OCI-LY7 (cell line): ENCODE data around the gene IRX6.

Source experiments
- EZH2phosphoT487 ChIP-seq: fragments of 200-600 bp; sonication (generic); IDR thresholded peaks from 2 replicates; pipeline ENCODE4 v1.6.1; 2018; ENCODE audit warnings: low read depth, borderline replicate concordance, mild to moderate bottlenecking, mixed run types, antibody characterized with exemption, low read length, moderate library complexity, mixed read lengths
- TF ChIP-seq, protein P1 (sequence below): fragments of 200-600 bp; sonication (generic); conservative IDR thresholded peaks from 2 replicates; pipeline ENCODE4 v1.5.1; 2014; ENCODE audit warnings: mild to moderate bottlenecking, antibody characterized with exemption, low read length, moderate library complexity, mixed read lengths

DNA sequence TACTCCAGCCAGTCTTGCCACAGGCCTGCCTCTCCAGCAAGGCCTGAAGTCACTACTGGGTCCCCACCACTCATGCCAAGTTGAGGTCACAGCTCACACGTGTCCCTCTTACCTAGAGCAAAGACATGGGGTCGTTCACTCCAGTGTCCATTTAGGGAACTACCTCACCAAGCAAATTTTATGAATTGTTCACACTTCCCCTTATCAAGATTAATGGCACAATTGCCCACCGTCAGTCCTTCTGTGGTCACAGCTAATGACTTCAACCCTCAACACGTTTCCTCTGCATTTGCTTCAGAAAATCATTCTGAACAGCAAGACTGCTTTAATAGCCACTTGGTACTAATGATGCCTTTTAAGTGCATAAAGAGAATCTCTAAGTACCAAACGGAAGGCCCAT lies 14.6 kb downstream of the IRX6 start:
- TF ChIP-seq, protein P1, sequence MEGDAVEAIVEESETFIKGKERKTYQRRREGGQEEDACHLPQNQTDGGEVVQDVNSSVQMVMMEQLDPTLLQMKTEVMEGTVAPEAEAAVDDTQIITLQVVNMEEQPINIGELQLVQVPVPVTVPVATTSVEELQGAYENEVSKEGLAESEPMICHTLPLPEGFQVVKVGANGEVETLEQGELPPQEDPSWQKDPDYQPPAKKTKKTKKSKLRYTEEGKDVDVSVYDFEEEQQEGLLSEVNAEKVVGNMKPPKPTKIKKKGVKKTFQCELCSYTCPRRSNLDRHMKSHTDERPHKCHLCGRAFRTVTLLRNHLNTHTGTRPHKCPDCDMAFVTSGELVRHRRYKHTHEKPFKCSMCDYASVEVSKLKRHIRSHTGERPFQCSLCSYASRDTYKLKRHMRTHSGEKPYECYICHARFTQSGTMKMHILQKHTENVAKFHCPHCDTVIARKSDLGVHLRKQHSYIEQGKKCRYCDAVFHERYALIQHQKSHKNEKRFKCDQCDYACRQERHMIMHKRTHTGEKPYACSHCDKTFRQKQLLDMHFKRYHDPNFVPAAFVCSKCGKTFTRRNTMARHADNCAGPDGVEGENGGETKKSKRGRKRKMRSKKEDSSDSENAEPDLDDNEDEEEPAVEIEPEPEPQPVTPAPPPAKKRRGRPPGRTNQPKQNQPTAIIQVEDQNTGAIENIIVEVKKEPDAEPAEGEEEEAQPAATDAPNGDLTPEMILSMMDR, result no peak
- no peak for TF ChIP-seq EZH2phosphoT487
